ENCODE measurements around the gene CDKN2AIP.
"Not testable (repeated sequence)": the region's sequence is repeated elsewhere in the genome, so short reads cannot be mapped to it uniquely, and the experiment has no call there.

Gene CDKN2AIP

DNA sequence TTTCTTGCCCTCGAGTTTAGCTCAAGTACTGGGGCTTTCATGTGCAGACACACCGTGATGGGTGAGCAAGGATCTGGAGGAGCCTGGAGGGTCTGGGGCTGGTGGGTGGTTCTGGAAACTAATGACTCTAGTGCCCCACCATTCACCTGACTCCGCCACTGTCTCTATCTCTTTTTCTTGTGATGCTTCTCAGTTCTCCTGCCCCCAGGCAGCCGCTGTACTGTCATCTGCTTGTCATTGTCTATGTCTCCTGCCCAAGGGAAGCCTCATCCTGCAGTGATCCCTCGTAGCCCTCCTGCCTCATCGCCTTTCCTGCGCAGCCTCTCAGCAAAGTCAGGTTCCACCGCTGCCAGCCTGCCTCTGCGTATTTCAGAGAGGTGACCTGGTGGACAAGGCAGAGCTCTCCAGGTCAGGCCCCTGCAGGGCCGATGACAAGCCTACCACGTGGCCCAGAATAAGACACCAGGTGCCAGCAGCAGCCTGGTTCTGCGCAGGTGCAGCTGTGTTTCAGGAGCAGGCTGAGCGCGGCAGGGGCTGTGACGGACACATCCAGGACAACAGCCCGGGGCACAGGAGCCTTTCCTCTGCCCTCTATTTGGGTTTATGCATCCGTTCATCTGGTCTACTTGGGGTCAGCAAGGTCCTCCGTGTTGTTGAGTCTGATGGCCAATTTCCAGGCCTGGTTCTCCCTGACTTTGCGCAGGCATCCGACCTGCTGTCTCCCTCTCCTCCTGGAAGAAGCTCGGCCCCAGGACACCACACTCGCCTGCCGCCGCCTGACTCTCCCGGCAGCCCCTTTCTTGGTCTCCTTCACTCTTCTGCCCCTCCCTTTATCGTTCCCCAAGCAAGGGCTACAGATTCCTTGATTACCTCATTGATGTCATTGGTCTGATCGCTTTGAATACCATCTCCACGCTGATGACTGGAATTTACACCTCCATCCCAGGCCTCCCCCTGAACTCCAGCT lies 30.9 kb upstream of the CDKN2AIP start:
- DNase-seq: no peak

DNA sequence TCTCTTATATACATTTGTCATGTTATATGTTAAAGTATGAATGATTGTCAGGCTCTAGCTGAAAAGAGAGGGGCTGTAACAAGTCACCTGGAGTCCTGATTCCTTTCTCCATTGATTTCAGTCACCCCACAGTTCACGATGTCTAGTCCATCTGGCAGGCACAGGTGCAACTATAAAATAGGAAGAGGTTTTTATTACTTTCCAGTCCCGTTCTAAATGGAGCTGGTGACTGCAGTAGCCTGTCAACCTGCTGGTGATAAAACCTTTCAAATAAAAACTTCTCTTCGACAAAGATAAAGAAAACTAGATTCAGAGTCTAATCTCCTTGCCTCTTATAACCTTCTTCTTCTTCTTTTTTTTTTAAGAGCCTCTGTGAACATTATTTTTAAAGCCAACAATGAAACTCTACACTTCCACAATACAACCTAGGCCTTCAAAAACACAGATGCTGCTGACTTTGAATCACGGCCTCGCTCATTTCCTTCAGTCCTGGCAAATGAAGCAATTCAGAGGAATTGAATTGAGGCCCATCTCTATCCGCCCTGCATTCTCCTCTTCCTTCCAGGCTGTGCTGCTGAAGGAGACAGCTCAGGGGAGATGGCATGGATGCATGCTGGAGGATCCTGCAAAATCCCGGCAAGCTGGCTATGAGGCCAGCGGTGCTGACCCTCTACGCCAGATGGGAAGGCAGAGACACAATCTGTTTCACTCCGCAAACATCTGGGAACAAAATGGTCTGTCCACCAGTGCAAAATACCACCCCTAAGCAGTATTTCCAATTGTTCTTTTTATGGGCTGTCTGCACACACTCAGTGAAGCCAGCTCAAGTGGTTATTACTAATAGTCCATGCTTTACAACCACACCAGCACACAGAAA lies 27.3 kb upstream of the CDKN2AIP start:
- DNase-seq: no peak

DNA sequence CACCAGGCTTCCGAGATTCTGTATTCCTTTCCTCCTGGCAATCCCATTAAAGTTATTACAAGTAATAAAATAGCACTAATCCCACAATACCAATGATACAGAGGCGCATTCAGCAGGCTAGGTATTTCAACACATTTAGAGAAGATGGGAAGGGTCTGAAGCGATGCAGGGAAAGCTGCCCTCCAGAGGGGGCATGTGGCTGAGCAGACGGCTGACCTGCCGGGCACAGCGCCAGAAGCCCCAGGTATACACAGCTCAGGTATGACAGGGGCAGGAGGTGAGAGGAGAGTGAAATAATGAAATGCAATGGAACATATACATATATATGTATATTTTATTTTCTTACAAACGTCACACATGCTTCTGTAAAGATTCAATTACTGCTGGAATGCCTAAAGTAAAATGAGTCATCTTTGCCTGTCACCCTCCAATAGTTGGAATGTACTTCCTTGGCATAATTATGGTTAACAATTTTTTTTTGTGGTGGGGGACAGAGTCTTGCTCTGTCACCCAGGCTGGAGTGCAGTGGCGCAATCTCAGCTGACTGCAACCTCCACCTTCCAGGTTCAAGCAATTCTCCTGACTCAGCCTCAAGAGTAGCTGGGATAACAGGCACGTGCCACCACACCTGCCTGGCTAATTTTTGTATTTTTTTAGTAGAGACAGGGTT lies 21.3 kb upstream of the CDKN2AIP start:
- peak in 1 of 2 experiments; percentile 41 for DNase-seq

DNA sequence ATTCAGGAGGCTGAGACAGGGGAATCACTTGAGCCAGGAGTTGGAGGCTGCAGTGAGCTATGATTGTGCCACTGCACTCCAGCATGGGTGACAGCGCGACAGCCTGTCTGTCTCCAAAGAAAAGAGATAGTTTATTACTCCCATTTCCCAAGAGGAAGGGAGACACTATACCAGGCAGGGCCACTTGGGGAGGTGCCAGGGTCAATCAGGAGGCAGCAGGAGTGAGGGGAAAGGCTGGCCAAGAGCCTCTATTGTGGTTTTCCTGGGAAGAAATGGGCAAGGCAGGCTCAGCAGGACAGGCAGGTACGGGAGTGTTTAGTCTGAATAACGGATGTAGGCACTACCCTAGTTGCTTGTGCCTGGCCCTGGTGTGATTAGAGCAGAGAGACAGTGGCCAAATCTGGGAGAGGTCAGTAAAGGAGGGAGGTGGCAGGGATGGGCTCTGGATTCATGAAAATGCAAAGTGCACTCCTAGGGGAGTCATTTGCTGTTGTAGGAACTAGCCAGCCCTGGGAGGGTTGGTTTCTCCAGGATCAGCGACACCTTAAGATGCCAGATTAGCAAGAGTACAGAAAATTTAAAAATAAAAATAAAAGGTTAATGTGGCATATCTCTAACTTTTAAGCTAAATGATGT lies 20.2 kb upstream of the CDKN2AIP start:
- no peak for DNase-seq

DNA sequence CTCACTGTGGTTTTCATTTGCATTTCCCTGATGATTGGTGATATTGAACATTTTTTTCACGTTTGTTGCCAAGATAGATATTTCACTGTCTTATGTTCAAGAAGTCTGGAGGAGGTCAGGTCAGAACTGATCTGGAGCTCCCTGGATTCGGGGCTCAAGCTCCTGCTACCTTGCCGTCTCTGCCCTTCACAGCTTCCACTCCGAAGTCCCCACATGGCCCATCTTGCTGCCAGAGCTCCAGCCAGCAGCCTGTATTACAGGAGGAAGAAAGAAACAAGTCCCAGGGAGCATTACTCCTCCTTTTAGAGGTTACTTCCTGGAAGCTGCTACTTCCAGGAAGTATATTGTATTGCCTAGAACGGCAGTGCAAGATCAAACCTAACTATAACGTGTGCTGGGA lies 17.9 kb upstream of the CDKN2AIP start:
- no peak for DNase-seq

DNA sequence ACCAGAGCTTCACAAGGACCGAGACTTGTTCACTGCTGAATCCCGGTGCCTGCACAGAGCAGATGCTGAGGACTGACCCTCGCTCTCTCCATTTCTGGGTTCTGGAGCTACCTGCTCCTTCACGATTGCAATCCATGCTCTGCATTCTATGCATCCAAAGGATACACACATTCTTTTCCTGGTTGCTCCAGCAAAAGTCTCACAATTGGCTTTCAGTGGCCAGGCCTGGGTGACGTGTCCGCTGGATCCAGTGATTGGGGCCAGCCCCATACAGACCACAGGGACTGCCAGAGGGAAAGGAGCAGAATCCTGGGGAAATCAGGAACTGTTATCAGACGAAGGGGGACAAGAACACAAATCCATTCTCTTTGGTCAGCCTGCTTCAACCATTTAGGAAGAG lies 14.9 kb upstream of the CDKN2AIP start:
- no peak for DNase-seq

DNA sequence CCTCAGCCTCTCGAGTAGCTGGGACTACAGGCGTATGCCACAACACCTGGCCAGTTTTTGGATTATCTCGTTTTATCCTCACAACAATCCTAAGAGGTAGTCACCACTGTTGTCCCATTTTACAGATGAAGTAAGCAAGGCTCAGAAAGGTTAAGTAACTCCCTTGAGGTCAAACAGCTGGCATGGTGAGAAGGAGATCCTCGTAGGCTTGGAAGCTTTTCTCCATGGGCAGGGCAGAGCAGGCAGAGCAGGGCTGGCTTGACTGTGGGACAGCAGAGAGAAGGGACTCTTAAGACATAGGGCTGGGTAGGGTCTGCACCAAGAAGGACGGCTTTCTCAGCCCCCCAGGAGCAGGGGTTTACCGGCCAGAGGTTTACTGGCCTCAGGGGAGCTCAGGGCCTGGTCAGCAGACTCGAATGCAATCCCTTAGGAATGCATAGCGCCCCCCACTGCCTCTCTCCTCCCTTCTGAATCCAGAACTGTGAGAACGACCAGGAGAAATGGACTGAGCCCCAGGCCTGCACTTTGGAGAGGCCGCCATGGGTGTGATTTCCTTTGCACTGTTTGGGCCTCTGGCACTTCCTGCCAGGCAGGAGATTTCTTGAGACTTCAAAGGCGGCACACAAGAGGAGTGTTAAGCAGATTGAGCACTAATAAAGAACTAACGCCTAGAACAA lies 14.0 kb upstream of the CDKN2AIP start:
- DNase-seq: no peak

DNA sequence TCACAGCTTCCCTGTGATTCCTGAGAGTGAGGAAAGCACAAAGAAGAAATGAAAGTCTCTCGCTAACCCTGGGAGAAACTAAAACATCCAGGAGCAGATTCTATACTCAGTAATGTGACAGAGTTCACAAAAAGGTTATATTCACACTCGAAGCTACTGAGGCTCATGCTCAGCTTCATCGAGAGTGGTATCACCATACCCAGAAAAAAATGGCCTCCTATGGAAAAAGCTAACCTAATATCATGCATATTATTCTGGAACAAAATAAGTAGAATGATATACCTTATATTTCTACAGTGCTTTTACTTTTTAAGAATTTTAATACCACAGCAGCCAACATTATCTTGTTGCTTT lies 13.5 kb upstream of the CDKN2AIP start:
- no peak for DNase-seq

DNA sequence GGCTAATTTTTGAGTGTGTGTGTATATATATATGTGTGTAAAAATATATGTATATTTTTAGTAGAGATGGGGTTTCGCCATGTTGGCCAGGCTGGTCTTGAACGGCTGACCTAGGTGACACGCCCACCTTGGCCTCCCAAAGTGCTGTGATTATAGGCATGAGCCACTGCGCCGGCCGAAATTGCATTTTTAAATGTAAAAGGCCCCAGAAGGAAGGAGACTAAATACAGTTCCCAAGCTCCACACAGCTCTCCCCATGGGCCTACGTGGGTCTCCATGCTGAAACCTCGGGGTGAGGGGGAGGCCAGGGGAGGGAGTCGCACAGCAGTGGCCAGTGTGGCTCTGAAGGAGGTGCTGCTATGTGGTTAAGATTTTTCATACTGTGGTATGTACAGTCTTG lies 12.8 kb upstream of the CDKN2AIP start:
- no peak for DNase-seq

DNA sequence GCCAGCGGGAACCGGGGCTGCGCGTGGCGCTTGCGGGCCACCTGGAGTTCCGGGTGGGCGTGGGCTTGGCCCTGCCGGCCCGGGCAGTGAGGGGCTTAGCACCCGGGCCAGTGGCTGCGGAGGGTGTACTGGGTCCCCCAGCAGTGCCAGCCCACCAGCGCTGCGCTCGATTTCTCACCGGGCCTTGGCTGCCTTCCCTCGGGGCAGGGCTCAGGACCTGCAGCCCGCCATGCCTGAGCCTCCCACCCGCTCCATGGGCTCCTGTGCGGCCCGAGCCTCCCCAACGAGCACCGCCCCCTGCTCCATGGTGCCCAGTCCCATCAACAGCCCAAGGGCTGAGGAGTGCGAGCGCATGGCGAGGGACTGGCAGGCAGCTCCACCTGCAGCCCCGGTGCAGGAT lies 11.3 kb upstream of the CDKN2AIP start:
- not testable (repeated sequence) for DNase-seq

DNA sequence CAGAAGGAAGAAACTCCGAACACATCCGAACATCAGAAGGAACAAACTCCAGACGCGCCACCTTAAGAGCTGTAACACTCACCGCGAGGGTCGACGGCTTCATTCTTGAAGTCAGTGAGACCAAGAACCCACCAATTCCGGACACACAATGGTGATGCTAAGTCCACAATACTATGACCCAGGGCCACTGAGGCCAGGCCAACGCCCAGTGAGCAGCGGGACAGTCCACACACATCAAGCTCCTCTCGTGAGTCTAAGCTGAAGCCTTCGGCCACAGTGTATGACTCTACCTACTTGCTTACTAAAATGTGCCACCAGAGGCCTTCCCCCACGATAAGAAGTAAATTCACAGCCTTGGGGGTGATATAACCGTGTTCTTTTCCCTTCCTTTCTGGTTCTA lies 10.2 kb upstream of the CDKN2AIP start:
- DNase-seq: no peak

DNA sequence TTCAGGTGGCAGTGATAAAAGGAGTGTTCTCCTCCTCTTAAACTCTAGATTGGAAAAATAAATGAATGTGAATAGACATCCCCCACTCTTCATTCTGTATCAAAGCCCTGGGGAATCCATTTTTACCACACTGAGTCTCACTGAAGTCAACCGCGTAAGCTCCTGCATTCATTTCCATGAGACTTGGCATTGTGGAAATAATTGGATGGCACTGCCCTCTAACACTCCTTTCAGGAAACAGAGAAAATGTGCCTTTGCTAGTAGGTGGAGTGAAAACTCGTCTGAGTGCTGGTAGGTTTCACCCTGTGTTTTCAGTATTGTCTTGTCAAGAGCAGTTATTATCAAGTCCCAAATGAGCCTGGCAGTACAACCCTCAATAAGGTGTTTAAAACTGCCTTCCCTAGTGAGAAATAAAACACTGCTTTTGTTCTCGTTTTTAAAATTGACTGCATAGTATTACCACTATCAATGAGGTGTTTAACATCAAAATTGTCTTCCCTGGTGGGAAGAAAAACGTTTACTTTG lies 9.7 kb upstream of the CDKN2AIP start:
- no peak for DNase-seq

DNA sequence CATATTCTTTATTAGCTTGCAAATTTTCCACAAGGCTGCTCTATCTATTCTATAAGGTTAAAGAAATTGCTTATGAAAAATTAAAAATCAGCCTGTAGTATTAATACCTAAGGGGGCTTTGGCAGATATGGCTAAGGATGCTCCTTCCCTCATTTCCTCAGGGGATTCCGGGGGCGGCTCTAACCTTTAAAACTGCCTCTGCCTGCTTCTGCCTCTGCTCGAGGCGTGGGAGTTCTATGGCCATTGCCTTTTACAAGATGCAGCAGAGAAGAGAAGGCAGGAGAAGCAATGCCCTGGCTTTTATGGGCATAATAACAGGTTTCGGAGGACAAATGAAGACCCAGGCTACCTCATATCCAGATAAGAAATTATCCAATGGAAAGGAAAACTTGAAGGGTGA lies 8.6 kb upstream of the CDKN2AIP start:
- DNase-seq: no peak

DNA sequence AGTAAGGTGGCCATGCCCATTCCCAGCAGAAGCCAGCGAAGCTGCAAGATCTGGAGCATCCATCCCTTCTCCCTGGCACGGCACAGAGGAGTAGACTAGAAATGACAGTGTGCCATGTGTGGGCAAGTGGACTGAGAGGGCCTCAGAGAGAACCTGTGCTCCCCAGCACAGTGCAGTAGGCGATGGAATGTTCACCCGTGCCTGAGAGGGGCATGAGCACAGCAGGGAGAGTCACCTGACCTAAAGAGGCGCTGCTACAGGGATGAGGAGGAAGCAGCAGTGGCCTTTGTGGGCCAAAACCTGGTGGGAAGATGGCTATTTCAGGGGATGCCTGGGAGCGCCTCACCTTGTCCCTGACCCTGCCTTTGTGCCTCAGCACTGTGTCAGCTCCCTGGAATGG lies 8.0 kb upstream of the CDKN2AIP start:
- DNase-seq: no peak

DNA sequence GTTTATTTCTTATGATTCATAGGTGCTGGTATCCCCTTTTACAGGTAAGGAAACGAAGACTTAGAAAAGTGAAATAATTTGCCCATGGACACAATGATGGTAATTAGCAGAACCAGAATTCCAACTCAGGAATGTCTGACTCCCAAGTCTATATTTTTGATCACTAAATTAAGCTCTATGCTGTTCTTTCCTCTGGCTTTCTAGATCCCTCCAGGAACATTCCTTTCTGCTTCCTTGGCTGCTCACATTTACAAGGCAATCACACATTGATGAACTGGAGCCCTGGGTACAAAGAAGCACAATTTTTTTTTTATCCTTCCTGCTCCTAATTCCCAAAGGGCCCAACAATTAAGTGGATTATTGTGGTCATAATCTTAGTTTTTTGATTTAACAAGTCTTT lies 7.0 kb upstream of the CDKN2AIP start:
- DNase-seq: no peak

DNA sequence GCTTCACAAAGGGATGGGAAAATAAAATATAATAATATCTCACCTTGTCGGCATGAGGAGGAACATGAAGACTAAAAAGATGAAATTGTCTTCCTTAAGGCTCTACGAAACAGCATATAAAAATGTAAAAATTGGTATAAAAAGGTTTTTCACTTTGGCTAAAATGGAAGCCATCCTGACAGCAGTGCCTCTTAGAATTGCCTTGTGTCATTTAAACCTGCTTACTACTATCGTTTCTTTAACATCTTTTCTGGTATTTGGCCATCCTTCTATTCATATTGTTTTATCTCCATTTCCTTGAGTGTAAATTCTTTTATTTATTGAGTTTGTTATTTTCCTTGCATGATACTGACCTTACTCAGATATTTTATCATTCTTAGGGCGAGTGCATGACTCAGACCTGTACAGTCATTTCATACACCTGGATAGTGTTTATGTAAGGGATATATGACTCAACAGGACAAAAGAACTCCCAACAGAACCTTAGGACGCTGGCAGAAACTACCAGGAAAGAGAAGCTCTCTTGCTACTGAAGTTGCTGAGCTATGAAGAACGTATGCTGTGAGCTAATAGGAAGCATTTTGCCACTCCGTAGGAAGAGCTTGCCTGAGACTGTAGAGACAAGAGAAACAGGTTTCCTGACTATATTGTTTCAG lies 5.8 kb upstream of the CDKN2AIP start:
- DNase-seq: peak; percentile 44 to 79

DNA sequence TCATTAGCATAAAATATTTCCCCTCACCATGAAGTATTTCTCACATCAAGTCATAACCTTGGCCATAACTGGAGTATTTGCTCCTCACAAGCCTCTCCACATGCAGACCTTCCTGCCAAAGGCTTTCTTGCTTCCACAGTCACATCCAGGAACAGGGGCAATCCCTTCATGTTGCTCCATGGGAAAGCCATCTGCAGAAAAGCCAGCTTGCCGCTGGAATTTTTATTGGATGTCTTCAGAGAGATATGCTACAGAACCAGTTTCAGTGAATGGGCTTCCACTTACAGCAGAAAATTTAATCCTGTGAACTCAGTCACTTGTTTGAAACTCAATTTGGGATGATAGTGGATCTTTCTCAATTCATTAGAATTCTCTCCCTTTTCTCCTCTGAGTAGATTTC lies 3.2 kb upstream of the CDKN2AIP start:
- no peak for DNase-seq

DNA sequence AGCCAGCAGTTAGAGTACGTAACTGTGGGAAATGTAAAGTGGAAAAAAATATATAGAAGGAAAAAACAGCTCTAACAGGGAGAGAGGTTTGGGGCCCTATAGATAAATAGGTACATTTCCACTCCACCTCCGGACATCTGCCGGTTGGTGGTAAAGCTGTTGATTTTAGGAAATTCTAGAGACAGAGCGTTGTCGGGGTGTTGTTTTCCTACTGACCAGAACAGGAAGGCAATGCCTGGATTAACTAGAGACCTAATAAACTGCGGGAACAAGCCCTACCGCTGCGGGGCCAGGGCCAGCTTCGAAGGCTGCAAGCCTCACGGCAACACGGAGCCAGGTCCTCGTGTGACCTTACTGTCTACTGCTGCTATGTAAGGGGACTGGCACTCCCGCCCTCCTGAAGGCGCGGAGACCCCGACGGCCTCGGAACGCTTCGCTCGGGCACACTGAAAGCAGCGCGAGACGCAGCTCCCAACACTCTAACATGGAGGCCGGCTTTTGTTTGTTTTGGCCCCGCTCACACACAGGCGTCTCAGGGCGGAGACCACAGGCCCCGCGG lies 702 bp upstream of the CDKN2AIP start:
- DNase-seq: peak; percentile 42 to 61

DNA sequence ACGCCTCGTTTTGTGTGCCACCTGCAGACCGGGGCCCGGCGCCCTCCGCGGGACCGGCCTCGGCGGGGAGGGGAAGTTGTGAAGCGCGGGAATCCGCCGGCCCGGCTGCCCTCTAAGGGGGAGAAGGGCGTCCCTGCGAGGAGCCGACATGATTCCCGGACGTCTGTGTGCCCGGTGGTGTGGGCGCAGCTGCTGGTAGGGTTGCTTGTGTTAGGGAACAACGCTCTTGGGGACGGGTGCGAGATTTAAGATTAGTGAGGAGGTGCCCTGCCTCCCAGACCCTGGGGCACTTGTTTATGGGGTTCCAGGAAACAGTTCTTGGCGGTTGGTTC lies 627 bp downstream of the CDKN2AIP start:
- no peak for DNase-seq

DNA sequence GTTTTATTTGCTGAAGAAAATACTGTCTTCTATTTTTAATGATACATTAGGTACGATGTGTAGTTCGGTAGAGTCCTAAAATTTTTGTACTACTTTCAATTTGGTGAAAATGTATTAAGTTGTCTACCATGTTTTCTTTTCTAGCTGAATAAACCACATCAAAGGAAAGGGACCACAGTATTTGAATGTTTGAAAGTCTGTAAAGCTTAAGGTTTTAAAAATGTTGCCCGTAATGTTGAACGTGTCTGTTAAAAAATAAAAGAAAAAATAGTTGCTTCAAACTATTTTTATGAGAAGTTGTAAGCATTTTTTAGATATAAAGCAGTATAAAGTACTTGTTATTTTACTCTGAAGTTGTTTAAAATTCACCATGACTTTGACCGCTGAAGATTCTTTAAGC lies 3.2 kb downstream of the CDKN2AIP start:
- DNase-seq: no peak

DNA sequence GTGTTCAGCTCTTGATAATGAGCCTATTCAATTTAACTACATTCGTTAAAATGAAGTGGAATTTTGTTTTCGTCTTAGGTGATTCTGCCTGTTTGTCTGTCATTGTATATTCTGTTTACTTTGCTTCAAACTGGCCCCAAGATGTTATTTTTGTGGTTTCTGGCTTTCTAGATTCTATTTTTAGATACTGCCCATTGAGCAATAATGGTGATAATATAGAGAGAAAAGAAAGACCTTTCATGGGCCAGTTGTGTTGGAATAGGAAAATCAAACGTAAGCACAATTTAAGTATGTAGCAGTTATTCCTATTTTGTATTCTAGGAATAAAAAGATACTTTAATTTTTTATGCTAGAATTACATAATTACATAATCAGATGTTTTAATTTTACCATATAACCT lies 4.0 kb downstream of the CDKN2AIP start:
- no peak for DNase-seq

Measured in SW 1271 (cell line).